Left kidney (tissue), 2 donors: ENCODE results near the gene IMMP2L. TPM values are rescaled to one million over a fixed set of nuclear protein-coding genes. Genes with fewer than 3 reads are reported as not detected.

Source experiments
- DNase-seq: peaks from one replicate; pipeline ENCODE4 v3.0.0-alpha.2; 2013
- polyA plus RNA-seq: library from polyadenylated mRNA; unstranded; fragments of 120-200 nt; gene quantifications from one replicate; pipeline ENCODE4 v1.2.1, GENCODE V29; 2013; ENCODE audit not compliant: insufficient read length

Gene IMMP2L
- polyA plus RNA-seq, 1 donor: 41.8 TPM

DNA sequence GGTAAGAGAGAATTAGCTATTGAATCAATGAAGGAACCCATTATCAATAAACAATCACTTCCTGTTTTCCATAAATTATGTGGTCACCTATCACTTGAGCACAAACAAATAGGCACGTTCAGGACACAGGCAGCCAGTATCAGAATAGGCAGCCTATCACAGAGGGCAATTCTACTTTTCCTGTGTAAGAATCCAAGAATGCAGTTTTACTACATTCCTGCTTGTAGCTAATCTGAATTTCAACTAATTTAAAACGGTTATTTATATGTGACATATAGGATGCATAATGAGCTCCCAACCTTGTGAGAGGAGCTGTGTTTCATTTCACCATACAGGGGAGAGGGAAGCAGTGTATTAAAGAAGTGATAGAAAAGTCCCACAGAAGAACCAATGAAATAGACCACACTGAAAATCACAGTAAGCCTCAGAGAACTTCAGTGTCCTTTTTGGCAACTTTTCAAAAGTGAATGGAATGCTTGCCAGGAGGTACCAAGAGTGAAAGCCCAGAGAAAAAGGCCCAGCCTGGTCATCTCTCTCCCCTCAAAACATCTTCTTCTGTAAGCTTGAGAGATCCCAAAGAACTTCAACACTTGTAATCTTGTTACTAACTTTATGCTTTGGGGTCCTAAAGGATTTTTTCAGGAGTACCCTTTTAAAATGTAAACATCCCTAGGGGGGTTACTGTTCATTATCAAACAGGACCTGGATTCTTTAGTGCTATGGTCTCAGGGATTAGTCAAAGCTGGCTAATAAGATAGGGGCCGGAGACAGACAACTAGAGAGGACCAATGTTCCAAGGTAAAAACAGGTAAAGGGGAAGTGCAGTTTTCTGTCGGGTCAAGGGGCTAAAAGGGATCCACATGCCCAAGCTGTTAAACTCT is 1.3 kb downstream of the IMMP2L start:
- peak; percentile 34 for DNase-seq

DNA sequence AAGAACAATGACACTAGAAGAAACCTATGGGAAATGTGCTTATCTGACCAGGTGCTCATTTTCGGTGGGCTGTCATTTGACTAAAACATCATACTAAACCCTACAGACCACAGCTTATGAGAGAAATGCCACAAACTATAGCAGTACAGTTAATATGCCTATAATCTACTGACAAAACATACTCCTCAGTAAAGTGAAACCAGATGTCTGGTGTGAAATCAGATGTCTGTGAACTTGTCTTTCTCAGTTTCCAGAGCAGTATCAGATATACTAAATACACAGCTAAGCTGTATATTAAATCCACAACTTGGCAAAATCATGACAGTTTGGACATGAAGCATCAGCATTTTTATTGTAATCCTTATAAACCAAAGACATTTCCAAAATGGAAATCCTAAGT is 3.3 kb downstream of the IMMP2L start:
- no peak for DNase-seq

DNA sequence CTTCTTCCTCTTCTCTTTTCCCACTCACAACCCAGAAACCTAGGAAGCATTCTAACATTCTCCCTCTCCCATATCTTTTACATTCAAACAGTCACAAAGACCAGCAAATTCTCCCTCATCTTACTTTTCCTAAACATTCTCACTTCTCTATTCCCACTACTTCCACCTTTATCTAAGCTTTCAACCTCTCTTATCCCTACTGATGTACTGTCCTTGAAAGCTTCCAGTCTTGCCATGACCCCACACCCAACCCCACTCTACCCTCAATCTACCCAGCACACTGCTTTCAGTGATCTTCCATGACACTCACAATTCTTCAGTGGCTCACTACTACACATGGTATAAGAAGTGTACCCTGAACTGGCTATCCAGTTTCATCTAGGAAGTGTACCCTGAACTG is 5.3 kb downstream of the IMMP2L start:
- no peak for DNase-seq

DNA sequence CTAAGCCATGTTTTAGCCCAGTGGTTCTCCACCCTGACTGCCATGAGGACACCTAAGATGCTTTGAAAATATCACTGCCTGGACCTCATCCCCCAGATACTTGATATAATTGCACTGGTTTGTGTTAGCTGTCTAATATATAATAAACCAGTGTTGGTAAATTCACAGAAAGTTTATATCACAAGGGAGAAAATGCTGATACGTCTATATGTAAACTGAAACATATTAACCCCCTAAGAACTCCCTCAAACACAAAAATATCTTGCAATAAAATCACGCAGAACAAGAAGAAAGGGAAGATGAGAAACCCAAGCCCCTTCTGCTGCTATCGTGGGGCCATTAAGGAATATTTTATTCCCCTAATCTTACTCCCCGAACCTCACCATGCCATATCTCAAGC is 8.2 kb downstream of the IMMP2L start:
- DNase-seq: no peak

DNA sequence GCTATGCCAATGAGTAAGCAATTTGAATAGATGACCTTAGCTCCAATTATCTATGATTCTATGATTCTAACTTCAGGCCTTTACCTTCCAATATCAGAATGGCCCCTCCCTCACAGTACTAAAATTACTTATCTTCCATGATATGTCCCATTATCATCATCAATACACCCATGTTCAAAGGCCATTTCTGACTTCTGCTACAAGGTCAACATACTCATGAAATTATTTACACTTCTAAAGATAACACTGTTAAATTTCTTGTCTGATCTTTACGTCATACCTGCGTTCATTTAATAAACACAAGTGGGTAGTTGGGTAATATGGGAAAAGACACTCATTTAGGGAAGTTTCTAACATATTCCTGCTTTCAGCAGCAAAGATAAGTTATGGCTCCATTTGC is 21.2 kb downstream of the IMMP2L start:
- no peak for DNase-seq

DNA sequence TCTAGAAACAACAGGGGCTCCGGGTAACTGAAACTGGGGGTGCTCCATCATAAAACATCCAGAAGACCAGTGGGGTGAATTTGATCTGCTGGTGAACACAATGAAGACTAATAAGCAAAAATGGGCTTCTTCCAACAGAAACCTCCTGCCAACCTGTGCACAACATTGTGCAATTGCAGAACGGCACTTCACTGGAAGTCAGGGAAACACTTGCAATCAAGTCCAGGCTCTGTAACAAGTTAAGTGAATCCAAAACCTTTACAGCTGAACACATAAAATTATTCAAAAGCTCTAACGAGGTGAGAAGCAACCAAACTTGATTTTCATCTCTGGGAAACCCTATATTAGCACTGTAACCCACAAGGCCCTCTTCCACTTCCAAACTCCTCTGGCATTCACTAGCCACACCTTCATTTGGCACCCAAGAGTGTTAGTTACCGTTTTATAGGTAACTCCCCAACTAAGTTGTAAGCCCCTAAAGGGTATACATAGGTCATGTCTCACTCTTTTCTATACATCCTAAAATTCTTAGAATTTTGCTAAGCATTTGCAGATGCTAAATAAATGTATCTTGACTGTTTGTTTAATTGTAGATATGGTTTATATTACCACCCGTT is 22.0 kb downstream of the IMMP2L start:
- no peak for DNase-seq

DNA sequence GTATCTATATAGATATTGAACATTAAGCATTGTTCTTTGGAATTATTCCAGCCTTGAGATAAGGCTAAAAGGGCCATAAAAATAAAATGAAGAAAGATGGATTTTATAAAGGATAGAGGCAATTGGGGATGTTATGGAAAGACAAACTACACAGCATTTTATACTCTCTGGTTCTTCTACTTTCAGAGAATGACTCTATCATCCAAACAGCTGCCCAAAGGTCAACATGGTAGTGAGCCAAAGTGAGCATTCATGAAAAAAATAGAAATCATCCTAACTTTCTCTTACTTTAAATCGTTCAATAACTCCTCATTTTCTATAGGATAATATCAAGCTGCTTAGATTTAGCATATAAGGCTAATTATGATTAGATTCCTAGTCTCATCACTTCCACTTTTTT is 25.2 kb downstream of the IMMP2L start:
- DNase-seq: no peak

DNA sequence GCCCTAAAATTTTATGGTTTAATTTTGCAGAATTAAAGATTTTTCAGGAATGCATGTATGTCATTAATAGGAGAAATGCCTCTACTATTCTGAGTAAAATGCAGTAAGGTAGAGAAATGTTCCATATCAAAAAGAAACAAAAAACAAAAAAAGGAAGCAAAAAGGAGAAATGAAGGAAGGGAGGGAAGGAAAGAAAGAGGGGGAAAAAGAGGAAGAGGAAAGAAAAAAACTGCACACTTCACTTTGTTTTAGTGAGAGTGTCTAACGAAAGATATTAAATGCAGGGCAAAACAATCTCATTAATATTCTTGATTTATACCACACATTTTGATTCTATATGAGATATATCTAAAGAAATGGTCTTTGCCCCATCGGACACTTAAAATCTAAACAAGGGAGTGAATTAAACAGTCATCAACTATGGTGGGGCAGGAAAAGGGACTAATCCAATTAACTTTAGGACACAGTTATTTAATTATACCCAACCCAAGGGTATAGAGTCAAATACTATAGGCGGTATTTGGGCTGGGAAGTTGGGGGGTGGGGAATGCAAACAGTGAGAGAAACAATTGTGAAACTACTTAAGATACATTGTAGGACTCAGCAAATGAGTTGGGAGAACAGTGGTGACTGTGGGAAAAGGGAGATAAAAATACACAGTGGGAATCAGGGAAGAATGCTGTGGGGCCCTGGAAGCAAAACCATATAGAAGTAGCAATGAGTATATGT is 27.0 kb downstream of the IMMP2L start:
- no peak for DNase-seq

DNA sequence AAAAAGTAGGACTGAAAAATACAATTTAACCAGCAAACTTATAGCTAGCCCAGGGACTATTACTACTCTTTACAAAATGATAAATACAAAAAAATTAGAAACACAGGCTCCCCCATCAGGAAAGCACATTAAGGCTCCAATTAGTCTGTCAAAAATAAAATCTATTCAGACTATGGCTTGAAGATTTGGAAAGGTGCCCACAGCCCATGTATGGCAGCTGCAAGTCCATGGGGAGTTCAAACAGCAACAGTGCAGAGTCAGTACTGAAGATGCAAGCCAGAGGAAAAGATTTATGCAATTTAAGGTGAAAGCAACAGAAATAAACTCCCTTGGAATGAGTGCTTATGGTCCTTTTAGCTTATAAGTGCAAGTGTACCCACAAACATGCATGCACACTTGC is 29.7 kb downstream of the IMMP2L start:
- DNase-seq: no peak

DNA sequence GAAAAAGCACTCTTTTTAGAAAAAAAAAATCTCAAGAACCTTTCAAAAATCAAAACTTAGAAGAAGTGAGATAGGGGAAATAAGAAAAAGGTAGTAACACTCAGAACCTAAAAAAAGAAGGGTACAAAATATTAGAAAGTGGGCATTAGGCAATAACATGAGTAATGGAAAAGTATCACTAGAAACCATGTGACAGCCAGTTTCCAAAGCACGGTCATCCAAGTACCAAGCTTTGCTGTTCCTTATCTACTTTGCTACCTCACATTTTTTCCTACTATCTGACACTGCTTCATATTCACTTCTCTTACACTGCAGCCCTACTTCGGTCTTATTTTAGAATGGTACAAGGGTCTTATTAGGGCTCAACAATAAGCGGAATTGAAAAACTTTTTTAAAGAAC is 30.3 kb downstream of the IMMP2L start:
- DNase-seq: no peak

DNA sequence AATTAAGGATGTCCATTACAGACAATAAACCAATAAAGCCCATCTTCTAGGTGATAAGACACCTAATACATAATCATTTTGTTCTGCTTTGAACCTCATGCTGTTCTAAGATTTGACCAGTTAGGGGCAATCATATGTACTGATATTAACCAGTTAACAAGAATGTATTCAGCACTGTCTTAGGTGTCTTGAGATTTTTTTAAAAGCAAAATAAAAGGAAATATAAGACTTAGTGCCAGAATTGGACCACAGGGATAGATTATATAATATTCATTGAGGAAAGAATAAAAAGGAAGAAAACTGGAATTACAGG is 32.0 kb downstream of the IMMP2L start:
- no peak for DNase-seq

DNA sequence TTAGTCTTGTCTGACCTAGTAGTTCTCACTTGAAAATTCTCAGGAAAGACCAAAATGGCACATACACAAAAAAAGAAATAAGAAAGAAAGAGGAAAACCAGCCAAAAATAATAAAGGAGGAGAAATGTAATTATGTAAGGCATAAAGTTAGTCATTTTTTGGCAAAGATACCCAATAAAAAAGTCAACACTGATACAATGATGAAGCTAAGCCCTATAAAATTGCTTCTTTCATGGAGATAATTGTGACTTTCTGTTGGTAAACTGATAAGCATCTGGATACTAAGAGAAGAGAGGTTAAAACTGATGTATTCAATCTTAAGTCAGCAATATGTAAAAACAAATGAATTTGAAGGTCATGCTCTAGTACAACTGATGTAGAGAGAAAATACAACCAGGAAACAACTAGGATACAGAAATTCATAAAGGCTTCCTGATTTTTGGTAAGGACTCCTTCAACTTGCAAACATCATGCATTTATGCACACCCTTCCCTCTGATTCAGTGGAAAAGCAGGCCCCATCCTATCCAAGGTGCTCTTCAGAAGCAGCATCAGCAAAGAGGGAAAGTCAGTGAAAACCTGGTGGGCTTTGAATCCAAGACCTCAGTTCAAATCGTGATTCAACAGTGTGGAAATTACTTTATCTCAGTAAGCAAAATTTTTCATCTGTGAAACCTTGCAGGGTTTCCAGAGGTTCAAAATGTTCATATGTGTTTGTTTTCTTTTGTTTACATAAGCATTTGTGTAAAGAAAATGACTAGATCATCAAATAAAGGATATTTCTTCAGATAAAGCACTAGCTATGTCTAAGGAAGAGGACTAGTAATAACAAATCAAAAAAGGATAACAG is 32.6 kb downstream of the IMMP2L start:
- DNase-seq: no peak

DNA sequence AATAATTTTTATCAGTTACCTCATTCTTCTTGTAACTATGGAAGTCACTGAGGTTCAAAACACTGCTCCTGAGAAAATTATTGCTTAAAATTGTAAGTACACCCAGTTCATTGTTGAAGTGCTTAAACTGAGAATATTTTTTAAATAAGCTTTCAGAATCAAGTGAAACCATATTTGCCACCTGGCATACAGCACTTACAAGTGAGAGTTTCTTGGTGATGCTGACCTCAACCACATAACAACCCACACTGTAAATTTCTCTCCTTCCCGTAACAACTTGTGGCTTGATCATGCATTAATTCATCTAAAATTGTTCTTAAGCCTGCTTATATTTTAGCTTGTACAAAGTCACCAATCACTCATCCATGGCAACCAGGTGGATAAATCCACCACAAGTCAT is 34.0 kb downstream of the IMMP2L start:
- no peak for DNase-seq

DNA sequence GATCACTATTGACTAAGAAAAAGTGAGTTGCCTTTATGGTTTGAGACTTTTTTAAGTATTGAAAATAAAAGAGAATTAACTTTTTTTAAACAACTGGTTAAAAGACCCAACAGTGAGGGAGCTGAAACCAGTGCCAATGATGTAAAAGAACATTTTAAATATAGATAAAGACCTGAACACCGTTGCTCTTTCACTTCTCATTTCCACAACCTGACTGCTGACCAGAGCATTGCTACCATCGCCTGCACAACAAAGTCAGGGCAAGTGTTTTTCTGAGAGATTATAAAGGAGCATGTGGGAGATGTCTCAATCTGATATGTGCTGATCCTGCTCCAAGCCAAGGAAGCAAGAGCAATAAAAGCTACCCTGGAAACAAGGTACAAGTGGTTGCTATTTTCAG is 34.7 kb downstream of the IMMP2L start:
- DNase-seq: no peak

DNA sequence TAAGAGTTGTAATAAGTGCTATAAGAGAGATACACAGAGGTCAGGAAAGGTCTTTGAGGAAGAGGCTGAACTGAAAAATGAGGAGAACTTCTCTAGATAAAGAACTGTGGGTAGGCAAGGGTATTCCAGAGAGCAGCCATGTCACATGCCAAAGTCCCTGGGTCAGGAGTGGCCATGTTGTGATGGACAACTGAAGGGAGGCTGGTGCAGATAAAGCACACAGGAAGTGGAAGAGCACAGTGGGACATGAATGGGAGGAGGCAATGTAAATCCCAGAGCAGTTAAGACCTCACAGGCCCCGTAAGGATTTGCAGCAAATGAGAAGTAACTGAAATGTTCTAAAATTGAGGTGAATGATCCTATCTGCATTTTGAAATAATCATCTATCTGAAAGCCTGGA is 37.2 kb downstream of the IMMP2L start:
- no peak for DNase-seq

DNA sequence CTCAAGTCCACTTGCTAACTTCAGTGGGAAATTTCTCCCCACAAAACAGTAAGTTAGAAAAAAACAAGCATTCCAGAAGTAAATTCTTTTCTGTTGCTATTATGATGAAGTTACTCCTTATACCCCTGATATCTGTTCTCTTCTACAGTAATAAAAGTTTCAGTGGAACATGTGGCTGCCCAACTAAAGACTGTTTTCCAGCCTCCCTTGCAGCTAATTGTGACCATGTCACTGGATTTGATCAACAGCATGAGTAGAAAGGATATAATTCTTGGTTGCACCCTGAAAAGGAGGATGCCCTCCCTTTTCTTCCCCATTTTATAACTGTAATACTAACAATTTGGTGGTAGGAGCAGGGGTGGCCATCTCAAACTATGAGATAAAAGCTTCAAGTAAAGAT is 40.6 kb downstream of the IMMP2L start:
- DNase-seq: no peak

DNA sequence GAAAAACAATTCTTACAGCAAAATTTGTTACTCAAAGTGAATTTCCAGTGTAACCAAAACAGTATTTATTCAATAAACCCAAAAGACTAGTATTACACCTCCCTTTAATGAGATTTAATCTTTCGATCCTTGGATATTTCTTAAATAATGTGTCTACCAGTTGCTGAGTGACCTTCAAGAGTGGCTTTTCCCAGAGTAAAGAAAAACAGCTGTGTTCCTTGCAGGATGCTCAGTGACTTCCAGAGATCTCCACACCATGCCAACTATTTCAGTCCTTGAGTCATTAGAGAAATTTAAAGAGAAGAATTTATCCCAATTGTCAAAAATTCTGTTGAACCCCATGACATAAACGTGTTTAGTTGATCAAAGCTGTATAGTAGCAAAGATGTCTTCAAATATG is 44.0 kb downstream of the IMMP2L start:
- DNase-seq: no peak

DNA sequence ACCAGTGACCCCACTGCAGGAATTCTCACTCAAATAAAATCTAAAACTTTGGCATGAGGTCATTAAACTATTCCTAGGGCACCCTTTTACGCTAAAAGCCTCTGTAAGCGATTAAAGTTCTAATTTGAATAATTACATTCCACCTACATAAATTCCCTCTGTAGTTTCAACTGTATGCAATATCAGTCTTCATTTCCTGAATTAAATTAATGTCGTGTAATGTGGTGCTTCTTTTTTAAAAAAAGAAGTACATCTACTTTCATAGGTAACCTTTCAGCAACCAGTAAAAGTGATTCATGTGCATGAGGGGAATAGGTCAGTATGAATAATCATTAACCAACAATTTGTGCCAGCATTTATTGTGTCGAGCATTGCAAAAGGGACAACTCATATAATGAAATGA is 44.7 kb downstream of the IMMP2L start:
- DNase-seq: peak; percentile 42

DNA sequence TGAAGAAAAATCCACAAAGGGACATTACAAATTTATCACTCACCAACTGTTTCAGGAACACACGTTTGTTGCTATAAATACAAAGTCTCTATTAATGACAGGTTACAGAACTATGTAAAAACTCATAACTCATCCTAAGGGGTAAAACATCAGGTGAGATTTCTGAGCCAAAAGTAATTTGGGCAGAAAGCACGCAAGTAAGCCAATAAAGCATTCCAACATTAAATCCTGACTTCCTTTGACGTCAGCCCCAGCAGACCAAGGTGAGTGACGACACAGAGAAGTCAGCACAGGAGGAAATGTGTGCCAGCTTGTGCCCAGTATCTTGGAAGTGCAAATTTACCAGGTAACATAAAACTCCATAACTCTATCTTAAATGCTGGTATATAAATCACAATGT is 45.7 kb downstream of the IMMP2L start:
- DNase-seq: peak; percentile 10

DNA sequence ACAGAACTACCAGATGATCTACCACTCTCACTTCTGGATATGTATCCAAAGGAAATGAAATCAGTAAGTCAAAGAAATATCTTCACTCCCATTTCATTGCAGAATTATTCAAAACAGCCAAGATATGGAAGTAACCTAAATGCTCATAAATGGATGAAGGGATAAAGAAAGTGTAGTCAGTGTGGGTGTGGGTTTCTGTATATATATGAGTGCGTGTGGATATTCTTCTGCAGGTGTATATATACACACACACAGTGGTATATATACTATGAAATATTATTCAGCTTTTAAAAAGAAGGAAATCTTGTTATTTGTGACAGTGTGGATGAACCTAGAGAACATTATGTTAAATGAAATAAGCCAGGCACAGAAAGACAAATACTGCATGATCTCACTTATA is 48.7 kb downstream of the IMMP2L start:
- DNase-seq: no peak

DNA sequence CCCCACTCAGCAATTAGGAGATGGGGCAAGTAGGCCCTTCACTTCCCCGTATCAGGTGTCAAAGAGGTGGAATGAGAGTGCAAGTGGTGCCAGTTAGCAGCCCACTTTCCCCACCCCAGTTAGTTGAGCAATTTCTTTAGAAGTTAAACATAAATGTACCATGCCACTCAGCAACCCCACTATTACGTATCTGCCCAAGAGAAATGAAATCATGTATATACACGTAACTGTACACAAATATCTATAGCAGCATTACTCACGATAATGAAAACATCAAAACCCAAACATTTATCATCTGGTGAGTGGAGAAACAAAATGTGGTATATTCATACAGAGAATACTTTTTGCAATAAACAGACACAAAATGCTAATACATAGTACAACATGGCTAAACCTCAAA is 50.4 kb downstream of the IMMP2L start:
- DNase-seq: no peak

DNA sequence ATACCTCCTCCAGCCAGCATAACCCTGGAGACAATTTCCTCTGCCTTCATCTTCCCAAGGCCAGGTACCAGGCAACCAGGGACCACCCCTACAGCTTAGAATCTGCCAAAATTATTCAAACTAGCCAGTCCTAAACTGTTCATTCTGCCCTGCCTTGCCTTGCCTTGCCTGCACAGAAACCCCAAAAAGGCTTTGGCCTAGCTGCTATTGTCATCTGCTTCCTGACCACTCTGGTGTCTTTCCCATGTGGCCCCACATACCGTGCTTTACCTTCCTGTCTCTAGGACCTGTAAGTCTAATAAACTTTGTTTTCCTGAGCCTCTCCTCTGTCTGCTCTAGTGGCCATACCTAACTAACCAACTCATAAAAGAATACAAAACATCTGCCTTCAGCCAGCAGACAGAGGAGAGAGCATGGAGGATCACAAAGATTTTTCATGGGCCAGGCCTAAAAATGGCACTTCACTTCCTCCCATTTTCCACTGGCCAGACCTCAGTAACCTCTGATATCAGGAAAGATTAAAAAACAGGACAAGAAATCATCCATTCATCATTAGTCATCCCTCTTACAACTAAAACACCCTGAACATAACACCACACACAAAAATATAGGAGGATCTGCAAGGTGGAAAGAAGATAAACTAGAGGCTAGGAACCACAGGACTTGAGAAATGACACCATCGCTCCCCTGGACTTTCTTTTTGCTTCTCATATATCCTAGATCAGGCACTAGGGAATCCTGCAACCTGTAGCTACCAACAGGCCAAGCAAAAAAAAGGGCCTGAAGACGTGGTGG is 51.5 kb downstream of the IMMP2L start:
- DNase-seq: no peak
